ENCODE data around the gene MPST.
"Not testable (repeated sequence)": the region's sequence is repeated elsewhere in the genome, so short reads cannot be mapped to it uniquely, and the experiment has no call there.

MPST gene

DNA sequence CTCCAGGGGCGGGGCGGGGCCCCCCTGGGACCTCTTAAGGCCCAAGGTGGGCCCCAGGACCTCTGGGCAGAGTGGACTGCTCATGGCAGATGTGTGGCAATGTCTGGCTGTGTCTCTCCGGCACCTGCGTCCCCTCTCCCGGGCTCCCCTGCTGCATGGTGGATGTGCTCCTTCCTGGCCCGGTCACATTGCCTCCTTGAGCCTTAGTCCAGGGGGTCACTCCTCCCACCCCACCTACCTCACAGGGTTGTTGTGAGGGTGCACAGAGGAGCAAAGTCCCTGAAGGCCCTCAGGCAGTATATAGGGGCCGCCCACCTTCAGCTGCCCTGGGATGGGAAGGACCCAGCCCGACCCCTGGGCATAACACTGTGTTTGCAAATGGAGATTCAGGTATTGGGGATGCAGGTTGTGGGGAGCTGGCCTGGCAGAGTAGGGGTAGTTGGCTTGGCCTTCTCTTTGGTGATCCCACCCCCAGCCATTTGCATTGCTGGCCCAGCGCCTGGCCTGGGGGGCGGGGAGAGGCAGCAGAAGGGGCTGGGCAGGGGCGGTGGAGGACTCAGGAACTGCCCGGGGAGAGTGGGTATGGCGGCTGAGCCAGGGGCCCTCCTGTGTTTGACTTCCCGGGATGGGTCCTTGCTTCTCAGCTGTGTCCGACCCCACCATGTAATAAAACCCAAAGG, 43.3 kb downstream of the MPST start:
- Mint-ChIP-seq H3K36me3 (peaks cover 19% of the 10 kb centered on the region), H3K9me3 (no peaks in the 10 kb centered on the region), H3K27ac (no peak overlapping the region), H3K4me3 (no peak overlapping the region), H3K4me1 (peaks cover 2% of the 10 kb centered on the region), H3K27me3 (peaks cover 4% of the 10 kb centered on the region)
- DNase-seq (ENCODE audit: low spot score in 2 of 2) (no peak), ATAC-seq (ENCODE audit: low read depth) (no peak)

DNA sequence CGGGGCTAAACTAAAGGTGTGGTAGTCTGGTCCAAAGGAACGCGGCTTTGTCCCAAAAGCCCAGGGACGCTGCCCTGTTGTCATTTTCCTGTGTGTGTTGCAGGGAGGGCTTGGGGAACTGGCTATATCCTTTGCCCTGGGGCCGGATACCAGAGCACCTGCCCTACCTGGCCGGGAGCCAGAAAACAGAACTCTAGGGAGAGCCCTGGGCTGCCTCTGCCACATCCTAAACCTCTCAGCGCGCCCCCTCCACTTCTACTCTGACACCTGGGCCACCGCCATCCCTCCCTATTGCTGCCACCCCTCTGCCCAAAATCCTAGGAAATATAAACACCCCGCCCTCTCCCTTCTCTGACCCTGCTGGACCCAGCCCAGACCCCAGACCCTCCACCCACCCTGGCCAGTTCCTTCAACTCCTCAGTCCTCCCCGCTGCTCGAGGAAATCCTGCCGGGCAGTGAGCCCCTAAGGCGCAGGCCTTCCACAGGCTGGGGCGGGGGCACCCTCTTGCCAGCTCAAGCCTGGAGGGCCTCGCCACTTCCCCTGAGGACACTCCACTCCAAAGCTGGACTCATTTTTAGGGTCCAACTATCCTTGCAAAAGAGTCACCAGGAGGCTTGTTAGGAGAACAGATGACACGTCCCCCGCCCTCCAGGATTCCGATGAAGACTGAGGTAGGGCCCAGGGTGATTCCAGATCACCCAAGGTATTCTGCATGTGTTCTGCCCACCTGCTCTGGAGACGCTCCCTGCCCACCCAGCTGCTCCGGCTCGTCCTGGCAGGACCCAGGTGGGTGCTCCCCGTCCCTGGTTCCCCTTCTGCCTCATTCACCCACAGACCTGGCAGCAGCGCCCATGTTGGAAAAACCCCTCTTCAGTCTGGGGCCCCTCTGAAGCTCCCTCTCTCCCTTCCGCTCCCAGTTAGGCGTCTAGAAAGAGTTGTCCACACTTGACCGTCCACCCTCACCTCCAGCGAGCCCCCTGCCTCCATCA, 44.2 kb downstream of the MPST start:
- DNase-seq (ENCODE audit: low spot score in 2 of 2) (no peak), ATAC-seq (ENCODE audit: low read depth) (no peak)
- Mint-ChIP-seq H3K9me3 (no peaks in the 10 kb centered on the region), H3K27me3 (peaks cover 9% of the 10 kb centered on the region), H3K4me1 (peaks cover 2% of the 10 kb centered on the region), H3K4me3 (no peak overlapping the region), H3K36me3 (peaks cover 19% of the 10 kb centered on the region), H3K27ac (no peak overlapping the region)

GRCh38 chr22:37064553-37064952, 45.0 kb downstream of the MPST start:
- H3K9me3 Mint-ChIP-seq = no peaks in the 10 kb centered on the region
- no peak for ATAC-seq (ENCODE audit: low read depth)
- H3K27me3 Mint-ChIP-seq = peaks cover 9% of the 10 kb centered on the region
- H3K4me3 Mint-ChIP-seq = no peak overlapping the region
- no peak for DNase-seq (ENCODE audit: low spot score in 2 of 2)
- H3K36me3 Mint-ChIP-seq = peaks cover 19% of the 10 kb centered on the region
- peaks cover 2% of the 10 kb centered on the region for H3K4me1 Mint-ChIP-seq
- no peak overlapping the region for H3K27ac Mint-ChIP-seq

GRCh38 chr22:37065180-37065579, 45.6 kb downstream of the MPST start:
- ATAC-seq (ENCODE audit: low read depth) (no peak), DNase-seq (ENCODE audit: low spot score in 2 of 2) (no peak)
- Mint-ChIP-seq H3K36me3 (peaks cover 17% of the 10 kb centered on the region), H3K9me3 (no peaks in the 10 kb centered on the region), H3K4me3 (no peak overlapping the region), H3K4me1 (peaks cover 2% of the 10 kb centered on the region), H3K27ac (no peak overlapping the region), H3K27me3 (peaks cover 15% of the 10 kb centered on the region)

DNA sequence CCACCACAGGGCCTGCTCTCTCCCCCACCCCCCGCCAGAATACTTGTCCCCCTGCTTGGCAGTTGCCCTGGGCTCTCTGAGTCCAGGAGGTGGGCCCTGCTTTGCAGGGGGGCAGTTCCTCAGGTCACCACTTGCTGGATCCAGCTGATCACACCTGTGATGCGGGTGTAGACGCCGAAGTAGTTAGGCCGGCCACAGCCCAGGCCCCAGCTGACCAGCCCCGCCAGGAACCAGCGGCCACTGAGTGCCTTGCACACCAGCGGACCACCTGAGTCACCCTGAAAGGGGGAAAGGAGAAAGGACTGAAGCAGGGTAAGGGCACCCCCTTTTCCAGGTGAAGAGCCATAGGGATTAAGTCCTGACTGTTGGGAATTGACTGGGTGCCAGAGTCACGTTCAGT, 46.4 kb downstream of the MPST start:
- peaks cover 16% of the 10 kb centered on the region for H3K27me3 Mint-ChIP-seq
- H3K36me3 Mint-ChIP-seq = peaks cover 15% of the 10 kb centered on the region
- DNase-seq (ENCODE audit: low spot score in 2 of 2) (no peak), ATAC-seq (ENCODE audit: low read depth) (no peak)
- peaks cover 2% of the 10 kb centered on the region for H3K4me1 Mint-ChIP-seq
- H3K9me3 Mint-ChIP-seq = no peaks in the 10 kb centered on the region
- no peak overlapping the region for H3K27ac Mint-ChIP-seq
- H3K4me3 Mint-ChIP-seq = no peak overlapping the region

- H3K4me3 Mint-ChIP-seq = no peak overlapping the region
- peaks cover 2% of the 10 kb centered on the region for H3K4me1 Mint-ChIP-seq
- no peaks in the 10 kb centered on the region for H3K9me3 Mint-ChIP-seq
- peaks cover 9% of the 10 kb centered on the region for H3K36me3 Mint-ChIP-seq
- DNase-seq (ENCODE audit: low spot score in 2 of 2) (no peak), ATAC-seq (ENCODE audit: low read depth) (no peak)
- no peak overlapping the region for H3K27ac Mint-ChIP-seq
- H3K27me3 Mint-ChIP-seq = peaks cover 16% of the 10 kb centered on the region
Measured at GRCh38 chr22:37067428-37067827, 47.9 kb downstream of the MPST start.

DNA sequence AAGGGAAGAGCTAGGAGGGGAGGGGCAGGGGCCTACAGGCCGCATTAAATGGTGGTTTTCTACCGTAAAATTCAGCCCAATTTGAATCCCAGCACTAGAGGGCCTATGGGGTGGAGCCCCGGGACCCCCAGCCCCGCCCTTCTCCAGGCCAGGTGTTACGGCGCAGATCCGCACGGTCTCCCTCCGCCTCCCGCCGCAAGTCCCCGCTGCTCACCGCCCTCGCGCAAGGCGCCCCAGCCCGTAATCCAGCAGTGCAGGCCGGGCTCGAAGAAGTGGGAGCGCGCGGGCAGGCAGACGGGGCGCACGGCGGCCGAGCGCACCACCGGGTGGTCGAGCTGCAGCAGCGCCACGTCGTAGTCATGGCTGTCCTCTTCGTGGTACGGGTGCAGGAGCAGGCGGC, 49.3 kb downstream of the MPST start:
- Mint-ChIP-seq H3K4me1 (no peaks in the 10 kb centered on the region), H3K36me3 (peaks cover 7% of the 10 kb centered on the region), H3K4me3 (no peak overlapping the region), H3K27ac (no peak overlapping the region), H3K9me3 (no peaks in the 10 kb centered on the region), H3K27me3 (peaks cover 16% of the 10 kb centered on the region)
- no peak for DNase-seq (ENCODE audit: low spot score in 2 of 2)
- ATAC-seq (ENCODE audit: low read depth) = no peak

- no peak for DNase-seq (ENCODE audit: low spot score in 2 of 2)
- H3K27ac Mint-ChIP-seq = no peak overlapping the region
- H3K4me3 Mint-ChIP-seq = no peak overlapping the region
- no peaks in the 10 kb centered on the region for H3K9me3 Mint-ChIP-seq
- H3K27me3 Mint-ChIP-seq = peaks cover 16% of the 10 kb centered on the region
- ATAC-seq (ENCODE audit: low read depth) = no peak
- H3K4me1 Mint-ChIP-seq = no peaks in the 10 kb centered on the region
- H3K36me3 Mint-ChIP-seq = peaks cover 5% of the 10 kb centered on the region
Measured at GRCh38 chr22:37069319-37069718, 49.8 kb downstream of the MPST start.

- H3K27me3 Mint-ChIP-seq = peaks cover 16% of the 10 kb centered on the region
- H3K36me3 Mint-ChIP-seq = peaks cover 1% of the 10 kb centered on the region
- no peak overlapping the region for H3K27ac Mint-ChIP-seq
- no peak for DNase-seq (ENCODE audit: low spot score in 2 of 2)
- no peak for ATAC-seq (ENCODE audit: low read depth)
- no peaks in the 10 kb centered on the region for H3K4me1 Mint-ChIP-seq
- no peak overlapping the region for H3K4me3 Mint-ChIP-seq
- H3K9me3 Mint-ChIP-seq = no peaks in the 10 kb centered on the region
Measured at GRCh38 chr22:37069719-37070118, 50.2 kb downstream of the MPST start.

DNA sequence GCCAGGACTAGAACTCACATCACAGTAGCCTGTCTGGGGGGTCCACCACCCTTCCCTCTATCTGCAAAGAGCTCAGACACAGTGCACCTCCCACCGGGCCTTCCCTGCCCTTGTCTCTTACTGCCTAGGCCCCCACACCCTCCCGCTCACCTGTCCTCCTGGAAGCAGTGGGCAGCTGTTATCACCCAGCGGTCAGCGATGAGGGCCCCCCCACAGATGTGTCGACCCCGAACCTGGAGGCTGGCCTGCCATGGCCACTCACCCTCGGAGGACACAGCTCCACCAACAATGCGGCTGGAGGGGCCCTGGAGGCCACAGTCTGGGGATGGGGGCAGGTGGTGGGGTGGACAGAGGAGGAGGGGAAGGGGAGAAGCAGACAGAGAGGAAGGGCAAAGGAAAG, 50.8 kb downstream of the MPST start:
- H3K4me3 Mint-ChIP-seq = no peak overlapping the region
- ATAC-seq (ENCODE audit: low read depth) (no peak), DNase-seq (ENCODE audit: low spot score in 2 of 2) (no peak)
- H3K27me3 Mint-ChIP-seq = peaks cover 16% of the 10 kb centered on the region
- no peaks in the 10 kb centered on the region for H3K36me3 Mint-ChIP-seq
- no peaks in the 10 kb centered on the region for H3K9me3 Mint-ChIP-seq
- H3K27ac Mint-ChIP-seq = no peak overlapping the region
- H3K4me1 Mint-ChIP-seq = no peaks in the 10 kb centered on the region

GRCh38 chr22:37070744-37071143, 51.2 kb downstream of the MPST start:
- ATAC-seq (ENCODE audit: low read depth) (no peak), DNase-seq (ENCODE audit: low spot score in 2 of 2) (no peak)
- no peaks in the 10 kb centered on the region for H3K36me3 Mint-ChIP-seq
- H3K27me3 Mint-ChIP-seq = peaks cover 19% of the 10 kb centered on the region
- no peaks in the 10 kb centered on the region for H3K9me3 Mint-ChIP-seq
- no peak overlapping the region for H3K27ac Mint-ChIP-seq
- H3K4me3 Mint-ChIP-seq = no peak overlapping the region
- no peaks in the 10 kb centered on the region for H3K4me1 Mint-ChIP-seq

- not testable (repeated sequence) for H3K9me3 Mint-ChIP-seq; H3K4me3 Mint-ChIP-seq; H3K4me1 Mint-ChIP-seq; DNase-seq (ENCODE audit: low spot score in 2 of 2); H3K27ac Mint-ChIP-seq; H3K36me3 Mint-ChIP-seq; ATAC-seq (ENCODE audit: low read depth)
- peaks cover 21% of the 10 kb centered on the region for H3K27me3 Mint-ChIP-seq
Measured at GRCh38 chr22:37071850-37072592, 52.5 kb downstream of the MPST start.

GRCh38 chr22:37072673-37073072, 53.1 kb downstream of the MPST start:
- no peaks in the 10 kb centered on the region for H3K9me3 Mint-ChIP-seq

GRCh38 chr22:37074537-37074936, 55.0 kb downstream of the MPST start:
- H3K9me3 Mint-ChIP-seq = no peaks in the 10 kb centered on the region
- no peak overlapping the region for H3K4me3 Mint-ChIP-seq
- peaks cover 10% of the 10 kb centered on the region for H3K4me1 Mint-ChIP-seq
- H3K36me3 Mint-ChIP-seq = no peaks in the 10 kb centered on the region
- ATAC-seq (ENCODE audit: low read depth) (no peak), DNase-seq (ENCODE audit: low spot score in 2 of 2) (no peak)
- no peak overlapping the region for H3K27ac Mint-ChIP-seq
- peaks cover 15% of the 10 kb centered on the region for H3K27me3 Mint-ChIP-seq

More at GRCh38 chr22:37072673-37073072, 53.1 kb downstream of the MPST start:
- H3K27me3 Mint-ChIP-seq = peaks cover 20% of the 10 kb centered on the region
- no peak overlapping the region for H3K27ac Mint-ChIP-seq
- no peak overlapping the region for H3K4me3 Mint-ChIP-seq
- H3K4me1 Mint-ChIP-seq = no peaks in the 10 kb centered on the region
- no peaks in the 10 kb centered on the region for H3K36me3 Mint-ChIP-seq
- ATAC-seq (ENCODE audit: low read depth) (no peak), DNase-seq (ENCODE audit: low spot score in 2 of 2) (no peak)
